ENCODE results near the gene AQP9.
"Not testable (repeated sequence)": the region's sequence is repeated elsewhere in the genome, so short reads cannot be mapped to it uniquely, and the experiment has no call there.

Gene AQP9

DNA sequence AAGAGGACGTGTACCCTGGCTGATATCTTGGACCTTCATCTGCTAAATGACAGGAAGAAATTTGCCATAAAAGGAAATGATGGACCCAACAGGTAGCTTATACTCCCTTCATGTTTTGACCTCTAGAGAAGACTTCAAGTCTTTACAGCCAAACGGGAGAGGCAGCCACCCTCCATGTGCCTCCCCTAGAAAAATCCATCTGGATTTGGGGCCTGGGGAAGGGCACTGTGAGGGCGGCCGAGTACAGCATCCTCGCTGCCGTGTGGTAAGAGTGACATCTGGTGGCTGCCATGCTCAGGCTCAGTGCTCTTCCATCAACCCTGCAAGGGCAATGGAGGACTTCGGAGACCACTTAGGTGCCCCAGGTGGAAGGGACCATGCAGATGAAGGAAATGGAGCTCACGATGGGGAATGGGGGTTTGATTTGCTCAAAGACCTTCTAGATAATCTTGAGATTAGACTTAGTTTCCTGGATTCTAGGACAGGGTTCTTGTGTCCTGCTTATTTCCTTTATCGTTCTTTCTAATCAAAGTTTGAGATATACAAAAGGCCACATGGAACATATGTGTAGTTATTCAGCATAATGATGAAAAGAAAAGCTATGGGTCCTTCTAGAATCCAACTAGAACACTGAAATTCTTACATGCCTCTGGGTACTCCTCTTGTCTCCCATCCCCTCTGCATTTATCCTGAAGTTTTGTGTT is 44.4 kb downstream of the AQP9 start:
- peak; percentile 40 for DNase-seq (ENCODE audit: low spot score)

DNA sequence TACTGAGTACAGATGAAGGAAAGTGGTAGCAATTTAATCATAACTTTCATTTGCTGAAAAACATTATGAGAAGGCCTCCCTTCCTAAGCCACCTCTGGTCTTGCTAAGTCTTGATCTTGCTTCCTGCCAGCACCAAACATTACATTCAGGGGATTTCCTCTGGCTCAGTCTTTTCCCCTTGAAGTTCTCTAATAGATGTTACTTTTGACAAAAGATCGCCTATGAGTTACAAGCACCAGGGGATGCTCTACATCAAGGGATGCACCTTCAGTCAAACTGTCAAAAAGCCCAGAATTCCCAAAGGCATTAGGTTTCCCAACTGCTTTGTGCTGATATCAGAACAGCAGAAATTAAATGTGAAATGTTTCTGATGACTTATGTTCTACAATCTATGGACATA is 47.3 kb downstream of the AQP9 start:
- no peak for DNase-seq (ENCODE audit: low spot score)

DNA sequence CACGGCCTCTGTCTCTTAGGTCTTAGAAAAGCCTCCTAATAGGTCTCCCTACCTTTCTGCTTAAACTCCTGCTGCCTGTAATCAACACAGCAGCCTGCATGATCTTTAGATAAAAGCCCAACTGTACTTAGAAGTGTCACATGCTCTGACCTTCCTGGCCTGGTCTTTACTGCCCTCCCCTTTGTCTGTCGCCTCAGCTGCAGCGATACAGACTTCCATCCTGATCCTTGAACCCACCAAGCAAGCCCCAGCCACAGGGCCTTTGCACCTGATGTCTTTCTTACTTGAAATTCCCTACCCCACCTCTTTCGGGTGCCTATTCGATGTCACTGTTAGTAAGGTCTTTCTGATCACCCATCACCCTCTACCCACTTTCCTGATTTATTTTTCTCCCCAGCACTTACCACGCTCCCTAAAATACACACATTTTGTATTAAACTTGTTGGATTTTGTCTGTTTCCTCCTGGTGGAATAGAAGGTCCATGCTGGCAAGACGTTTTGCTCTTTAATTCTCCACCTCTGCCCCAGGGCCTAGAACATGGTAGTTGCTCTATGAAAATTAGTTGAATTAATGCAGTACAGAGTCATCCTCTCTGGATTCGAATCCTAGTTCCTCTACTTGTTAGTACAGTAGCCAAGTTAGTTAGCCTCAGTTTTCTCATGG is 51.1 kb downstream of the AQP9 start:
- no peak for DNase-seq (ENCODE audit: low spot score)

DNA sequence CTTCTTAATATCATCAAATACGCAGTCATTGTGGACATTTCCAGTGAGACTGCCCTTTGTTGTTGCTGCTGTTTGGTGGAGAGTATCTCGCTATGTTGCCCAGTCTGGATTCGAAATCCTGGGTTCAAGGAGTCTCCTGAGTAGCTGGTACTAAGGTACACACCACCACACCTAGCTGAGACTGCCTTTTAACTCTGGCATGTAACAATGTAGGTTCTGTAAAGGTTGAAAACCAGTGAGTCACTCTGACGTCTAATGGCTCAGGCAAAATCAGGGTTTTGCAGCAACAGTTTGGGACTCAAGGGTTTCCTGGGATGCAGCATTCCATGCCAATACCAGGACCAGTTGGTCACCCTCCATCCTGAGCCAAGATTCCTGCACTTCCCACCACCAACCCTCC is 52.2 kb downstream of the AQP9 start:
- no peak for DNase-seq (ENCODE audit: low spot score)

DNA sequence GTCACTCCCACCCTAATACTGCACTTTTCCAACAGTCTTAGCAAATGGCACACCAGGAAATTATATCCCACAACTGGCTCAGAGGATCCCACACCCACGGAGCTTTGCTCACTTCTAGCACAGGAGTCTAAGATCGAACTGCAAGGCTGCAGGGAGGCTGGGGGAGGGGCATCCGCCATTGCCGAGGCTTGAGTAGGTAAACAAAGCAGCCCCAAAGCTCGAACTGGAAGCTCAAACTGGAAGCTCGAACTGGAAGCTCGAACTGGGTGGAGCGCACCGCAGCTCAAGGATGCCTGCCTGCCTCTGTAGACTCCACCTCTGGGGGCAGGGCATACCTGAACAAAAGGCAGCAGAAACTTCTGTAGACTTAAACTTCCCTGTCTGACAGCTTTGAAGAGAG is 55.5 kb downstream of the AQP9 start:
- not testable (repeated sequence) for DNase-seq (ENCODE audit: low spot score)

DNA sequence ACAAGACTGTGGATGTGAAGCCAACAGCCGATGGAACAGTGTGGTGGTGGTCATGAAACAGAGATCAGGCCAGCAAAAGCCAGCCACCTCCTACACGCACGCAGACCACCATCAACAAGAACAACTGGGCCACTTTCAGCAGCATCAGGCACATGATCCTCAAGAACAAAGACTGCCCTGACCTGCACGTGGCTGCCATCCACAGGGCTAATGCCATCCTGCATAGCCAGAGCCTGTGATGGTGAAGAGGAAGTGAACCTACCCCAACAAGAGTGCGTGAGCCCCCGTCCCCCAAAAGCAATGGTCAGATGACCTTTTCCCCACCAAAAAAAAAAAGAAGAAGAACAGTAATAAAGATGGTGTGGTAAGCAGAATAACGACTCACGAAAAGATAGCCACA is 62.6 kb downstream of the AQP9 start:
- no peak for DNase-seq (ENCODE audit: low spot score)

DNA sequence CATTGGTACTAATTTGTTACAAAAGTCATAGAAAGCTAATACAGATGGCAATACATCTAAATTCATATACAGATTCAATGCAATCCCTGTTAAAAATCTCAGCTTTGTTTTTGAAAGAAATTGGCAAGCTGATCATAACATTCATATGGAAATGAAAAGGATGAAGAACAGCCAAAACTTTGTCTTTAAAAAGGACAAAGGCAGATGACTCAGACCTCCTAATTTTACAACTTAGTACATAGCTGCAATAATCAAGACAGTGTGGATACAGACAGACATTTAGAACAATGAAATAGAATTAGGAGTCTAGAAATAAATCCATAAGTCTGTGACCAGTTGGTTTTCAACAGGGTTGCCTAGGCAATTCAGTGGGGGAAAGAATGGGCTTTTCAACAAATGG is 63.3 kb downstream of the AQP9 start:
- no peak for DNase-seq (ENCODE audit: low spot score)

DNA sequence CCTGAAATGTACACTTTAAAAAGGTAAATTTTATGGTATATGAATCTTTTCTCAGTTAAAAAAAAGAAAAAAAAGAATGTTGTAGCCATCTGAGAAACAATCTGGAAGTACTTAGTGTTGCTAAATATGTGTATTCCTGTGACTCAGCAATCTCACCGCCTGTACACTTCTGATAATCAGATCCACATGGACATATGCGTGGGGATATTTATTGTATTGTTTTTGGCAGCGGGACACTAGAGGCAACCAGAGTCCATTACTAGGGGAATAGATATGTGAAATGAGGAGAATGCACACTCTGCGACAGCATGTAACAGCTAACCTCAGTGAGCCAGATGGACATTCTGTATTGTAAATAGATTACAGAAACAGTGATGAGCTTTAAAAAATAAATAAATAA is 65.4 kb downstream of the AQP9 start:
- DNase-seq (ENCODE audit: low spot score), result no peak

DNA sequence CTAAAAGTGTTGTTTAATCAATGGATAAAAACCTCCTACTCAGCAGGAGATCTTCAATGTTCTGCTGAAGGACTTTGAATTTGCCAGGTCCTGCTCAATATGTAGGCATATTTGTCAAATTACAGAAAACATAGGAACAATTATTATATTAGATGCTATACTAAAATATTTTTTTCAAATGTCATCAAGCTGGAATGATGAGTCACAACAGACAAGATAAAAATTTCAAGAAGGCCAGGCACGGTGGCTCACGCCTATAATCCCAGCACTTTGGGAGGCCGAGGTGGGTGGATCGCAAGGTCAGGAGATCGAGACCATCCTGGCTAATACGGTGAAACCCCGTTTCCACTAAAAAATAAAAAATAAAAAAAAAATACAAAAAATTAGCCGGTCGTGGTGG is 68.0 kb downstream of the AQP9 start:
- no peak for DNase-seq (ENCODE audit: low spot score)

DNA sequence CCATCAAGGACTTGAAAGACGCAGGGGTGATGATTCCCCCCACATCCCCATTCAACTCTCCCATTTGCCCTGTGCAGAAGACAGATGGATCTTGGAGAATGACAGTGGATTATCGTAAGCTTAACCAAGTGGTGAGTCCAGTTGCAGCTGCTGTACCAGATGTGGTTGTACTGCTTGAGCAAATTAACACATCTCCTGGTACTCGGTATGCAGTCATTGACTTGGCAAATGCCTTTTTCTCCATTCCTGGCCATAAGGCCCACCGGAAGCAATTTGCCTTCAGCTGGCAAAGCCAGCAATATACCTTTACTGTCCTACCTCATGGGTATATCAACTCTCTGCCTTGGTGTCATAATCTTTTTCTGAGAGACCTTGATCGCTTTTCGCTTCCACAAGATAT is 70.0 kb downstream of the AQP9 start:
- DNase-seq (ENCODE audit: low spot score), result not testable (repeated sequence)

DNA sequence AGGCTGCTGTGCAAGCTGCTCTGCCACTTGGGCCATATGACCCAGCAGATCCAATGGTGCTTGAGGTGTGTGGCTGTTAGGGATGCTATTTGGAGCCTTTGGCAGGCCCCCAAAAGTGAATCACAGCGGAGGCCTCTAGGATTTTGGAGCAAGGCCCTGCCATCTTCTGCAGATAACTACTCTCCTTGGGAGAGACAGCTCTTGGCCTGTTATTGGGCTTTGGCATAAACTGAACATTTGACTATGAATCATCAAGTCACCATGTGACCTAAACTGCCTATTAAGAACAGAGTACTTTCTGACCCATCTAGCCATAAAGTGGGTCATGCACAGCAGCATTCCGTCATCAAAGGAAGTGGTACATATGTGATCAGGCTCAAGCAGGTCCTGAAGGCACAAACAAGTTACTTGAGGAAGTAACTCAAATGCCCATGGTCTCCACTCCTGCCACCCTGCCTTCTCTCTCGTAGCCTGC is 70.9 kb downstream of the AQP9 start:
- not testable (repeated sequence) for DNase-seq (ENCODE audit: low spot score)

DNA sequence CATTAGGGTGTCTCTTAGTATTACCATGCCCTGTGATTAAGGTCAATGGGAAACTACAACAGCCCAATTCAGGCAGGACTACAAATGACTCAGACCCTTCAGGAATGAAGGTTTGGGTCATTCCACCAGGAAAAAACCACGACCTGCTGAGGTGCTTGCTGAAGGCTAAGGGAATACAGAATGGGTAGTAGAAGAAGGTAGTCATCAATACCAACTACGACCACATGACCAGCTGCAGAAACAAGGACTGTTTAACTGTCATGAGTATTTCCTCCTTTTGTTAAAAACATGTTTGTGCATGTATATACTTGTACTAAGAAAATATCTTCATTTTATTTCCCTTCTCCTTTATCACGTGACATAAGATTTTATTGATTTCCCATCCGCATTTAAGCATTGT is 71.8 kb downstream of the AQP9 start:
- DNase-seq (ENCODE audit: low spot score), result not testable (repeated sequence)

DNA sequence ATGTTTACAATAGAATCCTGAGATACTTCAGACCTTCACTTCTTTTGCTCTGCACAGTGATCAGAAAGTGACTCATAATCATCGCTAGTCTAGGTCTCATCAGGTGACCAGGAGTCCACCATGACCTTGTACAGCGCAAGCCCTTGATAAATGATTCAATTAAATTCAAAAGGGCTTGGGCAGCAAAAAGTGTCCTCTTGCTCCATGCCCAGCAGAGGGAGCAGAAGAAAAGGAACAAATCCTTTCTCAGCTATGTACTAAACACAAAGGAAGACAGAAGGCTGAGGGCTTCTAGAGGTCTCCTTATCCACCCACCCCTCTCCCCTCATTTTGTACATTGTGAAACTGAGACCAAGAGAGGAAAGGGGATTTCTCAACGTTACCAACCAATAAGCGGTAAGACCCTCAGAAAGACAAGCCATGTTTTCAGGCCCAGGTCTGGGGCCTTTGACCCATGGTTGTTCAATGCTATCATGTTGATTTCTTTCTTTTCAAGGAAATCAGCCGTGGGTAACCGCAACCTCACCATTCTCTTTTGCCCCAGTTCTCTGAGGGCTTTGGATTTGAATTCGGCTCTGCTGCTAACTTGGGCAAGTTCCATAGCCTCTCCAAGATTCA is 74.8 kb downstream of the AQP9 start:
- no peak for DNase-seq (ENCODE audit: low spot score)

DNA sequence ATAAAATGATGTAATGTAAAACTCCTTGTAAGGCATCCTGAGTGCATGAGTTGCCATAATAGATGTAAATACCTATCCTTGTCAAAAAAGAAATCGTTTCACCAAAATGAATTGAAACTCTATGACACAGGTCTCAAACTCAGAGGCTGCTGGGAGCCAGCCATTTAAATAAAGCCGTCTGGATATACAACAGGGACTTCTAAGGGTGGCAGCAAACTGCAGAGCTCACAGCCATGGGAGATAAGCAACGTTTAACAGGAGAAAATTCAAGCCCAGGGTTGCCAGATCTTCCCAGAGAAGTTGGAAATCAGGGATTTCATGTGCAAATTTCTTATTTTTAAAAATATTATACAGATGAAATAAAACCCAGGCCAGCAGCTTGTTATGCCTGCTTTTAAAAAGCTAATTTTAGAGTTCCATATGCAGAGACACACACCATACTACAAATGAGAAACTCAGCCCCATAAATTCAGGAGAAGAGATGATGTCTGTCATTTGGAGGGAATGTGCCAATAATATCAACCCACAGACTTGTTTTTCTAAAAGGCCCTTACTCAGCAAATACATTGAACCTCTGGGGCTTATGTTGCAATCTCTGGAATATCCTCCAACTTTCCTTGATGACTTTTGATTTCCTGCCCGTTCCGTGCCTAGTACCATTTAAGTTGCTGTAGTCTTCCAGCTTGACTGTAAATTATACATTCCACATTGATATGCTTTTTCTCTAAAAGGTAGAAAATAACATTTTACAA is 75.6 kb downstream of the AQP9 start:
- DNase-seq (ENCODE audit: low spot score), result no peak

DNA sequence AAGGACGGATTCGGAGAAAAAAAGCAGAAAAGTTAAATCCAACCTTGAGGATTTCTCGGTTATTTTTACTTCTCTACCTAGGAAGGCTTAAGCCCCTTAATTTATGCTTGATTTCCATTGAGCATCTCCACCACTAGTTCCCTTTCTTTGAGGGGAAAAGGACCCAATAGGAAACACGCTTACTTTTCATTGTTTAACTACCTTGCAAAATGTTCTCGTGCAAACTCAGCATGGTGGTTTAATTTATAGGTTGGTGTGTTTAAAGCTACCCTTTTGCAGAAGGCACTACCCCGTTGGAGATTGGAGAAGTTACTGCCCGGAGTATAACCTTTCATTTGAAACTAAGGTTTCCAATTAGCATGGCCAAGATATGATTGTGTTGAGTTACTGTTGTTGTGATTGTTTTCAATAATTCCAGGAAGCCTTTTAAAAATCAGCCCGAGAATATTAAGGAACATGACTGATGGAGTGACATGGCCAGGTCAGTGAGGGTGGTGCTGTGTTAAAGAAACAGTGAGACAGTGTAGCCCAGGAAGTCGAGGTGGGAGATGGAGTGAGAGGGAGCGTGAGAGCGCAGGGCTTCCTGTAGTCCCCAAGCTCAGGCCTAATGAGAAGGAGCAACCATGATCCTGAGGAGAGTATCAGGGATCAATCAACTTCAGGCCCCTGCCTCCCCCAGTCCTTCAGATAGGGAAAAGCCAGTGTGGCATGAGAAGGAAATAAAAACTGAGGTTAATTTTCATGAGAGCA is 76.6 kb downstream of the AQP9 start:
- DNase-seq (ENCODE audit: low spot score), result no peak

DNA sequence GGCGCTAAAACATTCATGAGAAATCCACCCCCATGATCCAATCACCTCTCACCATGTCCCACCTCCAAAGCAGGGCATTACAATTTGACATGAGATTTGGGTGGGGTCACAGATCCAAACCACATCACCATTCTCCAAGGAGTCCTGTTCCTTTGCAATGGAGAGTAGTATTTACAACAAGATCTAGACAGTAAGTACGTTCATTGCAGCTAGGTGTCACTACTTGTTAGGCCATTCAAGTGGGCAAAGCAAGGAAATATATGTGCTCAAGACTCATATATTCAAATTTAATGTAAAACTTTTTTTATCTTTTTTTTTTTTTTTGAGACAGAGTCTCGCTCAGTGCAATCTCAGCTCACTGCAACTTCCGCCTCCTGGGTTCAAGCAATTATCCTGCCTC is 79.3 kb downstream of the AQP9 start:
- DNase-seq (ENCODE audit: low spot score), result no peak

DNA sequence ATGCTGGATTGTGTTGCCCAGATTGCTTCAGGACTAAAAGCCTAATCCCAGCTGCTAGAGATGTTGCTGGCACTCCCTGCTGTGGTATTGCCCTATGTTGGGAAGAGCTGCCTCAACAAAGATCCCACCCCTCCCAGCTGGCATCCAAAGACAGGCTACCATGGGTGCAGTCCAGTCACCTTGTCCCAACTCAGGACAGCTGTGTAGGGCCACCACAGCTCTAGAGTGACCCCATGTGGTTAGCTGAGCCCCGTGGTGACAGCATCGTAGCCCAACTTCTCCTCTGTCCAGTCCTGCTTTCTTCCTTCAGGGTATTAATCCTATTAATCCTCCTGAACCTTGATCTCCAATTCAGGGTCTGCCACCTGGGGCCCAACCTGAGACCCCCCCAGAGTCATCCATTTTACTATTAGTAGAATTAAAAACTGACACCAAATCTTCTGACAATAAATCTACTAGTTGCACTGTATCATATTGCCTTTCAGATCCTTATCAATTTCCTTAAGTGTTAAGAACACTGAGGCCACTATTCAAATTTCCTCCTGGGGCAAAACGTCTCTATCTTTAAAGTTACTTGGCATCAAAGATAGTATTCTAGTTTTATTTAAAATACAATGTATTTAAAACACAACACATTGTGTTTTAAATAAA is 83.5 kb downstream of the AQP9 start:
- peak; percentile 11 for DNase-seq (ENCODE audit: low spot score)

DNA sequence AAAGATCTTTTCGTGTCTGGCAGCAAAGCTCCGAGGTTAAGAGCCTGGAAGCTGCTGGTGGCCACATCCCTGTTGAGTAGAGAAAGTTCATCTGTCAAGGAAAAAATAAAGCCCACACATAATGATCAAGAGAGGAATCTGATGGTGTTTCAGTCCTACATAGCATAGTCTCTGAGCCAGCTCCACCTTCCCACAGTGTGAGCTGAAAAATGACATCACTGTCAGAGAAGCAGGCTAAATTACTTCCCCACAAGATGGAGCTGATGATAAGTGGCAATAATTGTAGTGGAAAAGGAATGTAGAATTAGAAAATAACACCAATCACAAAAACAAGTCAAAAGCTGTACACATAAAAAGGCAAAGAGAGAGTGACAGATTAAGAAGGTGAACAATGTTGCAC is 84.5 kb downstream of the AQP9 start:
- DNase-seq (ENCODE audit: low spot score), result no peak

DNA sequence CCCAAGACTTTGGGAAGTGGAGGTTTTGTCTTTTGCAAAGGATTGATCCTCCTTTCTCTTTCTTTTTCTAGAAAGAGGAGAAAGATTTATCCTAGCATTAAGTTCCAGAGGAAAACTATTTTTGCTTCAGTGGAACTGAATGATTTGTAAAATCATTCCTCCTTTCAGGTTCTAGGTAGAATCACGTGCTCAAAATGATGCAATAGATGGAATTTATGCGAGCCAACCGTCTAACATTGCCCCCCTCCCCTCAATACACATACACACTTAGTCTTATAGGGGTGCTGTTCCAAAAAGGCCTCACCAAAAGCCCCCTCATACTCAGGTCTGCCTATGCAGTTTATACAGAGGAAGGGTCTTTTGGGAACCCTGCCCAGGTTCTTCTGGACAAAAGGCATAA is 85.3 kb downstream of the AQP9 start:
- DNase-seq (ENCODE audit: low spot score), result no peak

DNA sequence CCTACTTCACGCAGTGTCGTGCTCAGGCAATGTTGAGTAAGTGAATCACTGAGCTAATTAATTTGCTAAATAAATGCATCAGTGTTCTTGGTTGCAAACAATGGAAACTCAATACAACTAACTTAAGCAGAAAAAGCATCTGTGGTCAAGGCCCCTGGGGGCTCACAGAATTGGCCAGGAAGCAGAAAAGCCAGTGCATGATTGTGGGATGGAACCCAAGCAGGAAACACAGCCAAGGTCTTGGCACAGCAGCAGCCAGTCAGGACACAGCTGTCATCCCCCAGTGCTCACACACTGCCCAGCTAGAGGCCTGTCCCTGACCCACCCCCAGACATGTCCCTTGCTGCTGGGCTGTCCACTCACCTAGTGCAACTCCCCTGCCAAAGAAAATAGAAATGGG is 85.9 kb downstream of the AQP9 start:
- no peak for DNase-seq (ENCODE audit: low spot score)

Data from SW480 (cell line).